Panc1 (cell line): ENCODE results near the gene CEP126.

Experiments used
- POLR2AphosphoS5 ChIP-seq: IDR thresholded peaks from 2 replicates; pipeline ENCODE4 v1.6.1; 2012; ENCODE audit warnings: mild to moderate bottlenecking, low read depth, low read length, moderate library complexity
- TF ChIP-seq, protein P1 (sequence below): fragments of 450-650 bp; IDR thresholded peaks from 2 replicates; pipeline ENCODE4 v1.5.1; 2017; ENCODE audit warnings: mild to moderate bottlenecking

DNA sequence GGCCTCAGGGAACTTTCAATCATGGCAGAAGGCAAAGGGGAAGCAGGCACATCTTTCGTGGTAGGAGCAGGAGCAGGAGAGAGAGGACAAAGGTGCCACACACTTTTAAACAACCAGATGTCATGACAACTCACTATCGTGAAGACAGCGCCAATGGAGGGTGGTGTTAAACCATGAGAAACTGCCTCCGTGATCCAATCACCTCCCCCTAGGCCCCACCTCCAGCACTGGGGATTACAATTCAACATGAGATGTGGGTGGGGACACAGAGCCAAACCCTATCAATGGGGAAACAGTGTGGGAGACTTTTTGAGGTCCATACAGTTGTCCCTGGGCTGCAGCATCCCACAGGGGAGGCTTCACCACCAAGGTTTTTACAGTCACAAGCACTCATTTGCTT is 90.5 kb downstream of the CEP126 start:
- TF ChIP-seq, protein P1, sequence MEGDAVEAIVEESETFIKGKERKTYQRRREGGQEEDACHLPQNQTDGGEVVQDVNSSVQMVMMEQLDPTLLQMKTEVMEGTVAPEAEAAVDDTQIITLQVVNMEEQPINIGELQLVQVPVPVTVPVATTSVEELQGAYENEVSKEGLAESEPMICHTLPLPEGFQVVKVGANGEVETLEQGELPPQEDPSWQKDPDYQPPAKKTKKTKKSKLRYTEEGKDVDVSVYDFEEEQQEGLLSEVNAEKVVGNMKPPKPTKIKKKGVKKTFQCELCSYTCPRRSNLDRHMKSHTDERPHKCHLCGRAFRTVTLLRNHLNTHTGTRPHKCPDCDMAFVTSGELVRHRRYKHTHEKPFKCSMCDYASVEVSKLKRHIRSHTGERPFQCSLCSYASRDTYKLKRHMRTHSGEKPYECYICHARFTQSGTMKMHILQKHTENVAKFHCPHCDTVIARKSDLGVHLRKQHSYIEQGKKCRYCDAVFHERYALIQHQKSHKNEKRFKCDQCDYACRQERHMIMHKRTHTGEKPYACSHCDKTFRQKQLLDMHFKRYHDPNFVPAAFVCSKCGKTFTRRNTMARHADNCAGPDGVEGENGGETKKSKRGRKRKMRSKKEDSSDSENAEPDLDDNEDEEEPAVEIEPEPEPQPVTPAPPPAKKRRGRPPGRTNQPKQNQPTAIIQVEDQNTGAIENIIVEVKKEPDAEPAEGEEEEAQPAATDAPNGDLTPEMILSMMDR: no peak
- no peak for TF ChIP-seq POLR2AphosphoS5
